B cell (primary cell): ENCODE results near the gene UNCX.

Experiments
- EZH2 ChIP-seq: IDR thresholded peaks from 2 replicates; pipeline ENCODE4 v1.6.1; 2012; ENCODE audit warnings: borderline replicate concordance, low read depth, mild to moderate bottlenecking, moderate library complexity, low read length; ENCODE audit not compliant: insufficient read depth, poor library complexity, severe bottlenecking
- TF ChIP-seq, protein P1 (sequence below): fragments of 200-600 bp; IDR thresholded peaks from one replicate; pipeline ENCODE4 v1.8.0; 2022; ENCODE audit warnings: antibody characterized with exemption, mild to moderate bottlenecking

DNA sequence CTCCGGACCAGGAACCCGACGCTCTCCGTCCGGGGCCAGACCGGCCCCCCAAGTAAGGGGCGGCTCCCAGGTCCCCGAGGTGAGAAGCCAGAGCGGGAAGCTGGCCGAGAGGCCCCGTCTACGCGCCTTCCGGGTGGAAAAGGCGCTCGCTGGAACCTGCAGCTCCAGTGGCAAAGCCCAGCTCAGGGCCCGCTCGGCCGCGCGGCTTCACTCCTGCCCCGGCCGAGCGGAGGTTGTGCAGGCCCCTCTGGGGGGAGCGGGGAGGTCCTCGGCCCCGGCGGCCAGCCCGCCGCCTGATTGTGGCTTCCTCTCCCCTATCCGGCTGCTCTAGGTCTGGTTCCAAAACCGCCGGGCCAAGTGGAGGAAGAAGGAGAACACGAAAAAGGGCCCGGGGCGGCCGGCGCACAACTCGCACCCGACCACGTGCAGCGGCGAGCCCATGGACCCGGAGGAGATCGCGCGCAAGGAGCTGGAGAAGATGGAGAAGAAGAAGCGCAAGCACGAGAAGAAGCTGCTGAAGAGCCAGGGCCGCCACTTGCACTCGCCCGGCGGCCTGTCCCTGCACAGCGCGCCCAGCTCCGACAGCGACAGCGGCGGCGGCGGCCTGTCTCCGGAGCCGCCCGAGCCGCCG is 2.9 kb downstream of the UNCX start:
- TF ChIP-seq, protein P1, sequence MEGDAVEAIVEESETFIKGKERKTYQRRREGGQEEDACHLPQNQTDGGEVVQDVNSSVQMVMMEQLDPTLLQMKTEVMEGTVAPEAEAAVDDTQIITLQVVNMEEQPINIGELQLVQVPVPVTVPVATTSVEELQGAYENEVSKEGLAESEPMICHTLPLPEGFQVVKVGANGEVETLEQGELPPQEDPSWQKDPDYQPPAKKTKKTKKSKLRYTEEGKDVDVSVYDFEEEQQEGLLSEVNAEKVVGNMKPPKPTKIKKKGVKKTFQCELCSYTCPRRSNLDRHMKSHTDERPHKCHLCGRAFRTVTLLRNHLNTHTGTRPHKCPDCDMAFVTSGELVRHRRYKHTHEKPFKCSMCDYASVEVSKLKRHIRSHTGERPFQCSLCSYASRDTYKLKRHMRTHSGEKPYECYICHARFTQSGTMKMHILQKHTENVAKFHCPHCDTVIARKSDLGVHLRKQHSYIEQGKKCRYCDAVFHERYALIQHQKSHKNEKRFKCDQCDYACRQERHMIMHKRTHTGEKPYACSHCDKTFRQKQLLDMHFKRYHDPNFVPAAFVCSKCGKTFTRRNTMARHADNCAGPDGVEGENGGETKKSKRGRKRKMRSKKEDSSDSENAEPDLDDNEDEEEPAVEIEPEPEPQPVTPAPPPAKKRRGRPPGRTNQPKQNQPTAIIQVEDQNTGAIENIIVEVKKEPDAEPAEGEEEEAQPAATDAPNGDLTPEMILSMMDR: no peak
- no peak for TF ChIP-seq EZH2
